ENCODE data around the gene TAX1BP3.

- TF ChIP-seq FOXM1 (IDR thresholded peaks at IDR 0.05; ENCODE audit: borderline replicate concordance, low read depth): no peak
- TF ChIP-seq CEBPB (IDR thresholded peaks at IDR 0.05): no peak
- TF ChIP-seq CREB1 (IDR thresholded peaks at IDR 0.05; ENCODE audit: low read depth): no peak
- no peak for TF ChIP-seq TCF12 (IDR thresholded peaks at IDR 0.05; ENCODE audit: low read depth)
- no peak for TF ChIP-seq TAF1 (IDR thresholded peaks at IDR 0.05; ENCODE audit: low read depth)
- TF ChIP-seq EGR1 (IDR thresholded peaks at IDR 0.05): no peak
- no peak for TF ChIP-seq NFIC (IDR thresholded peaks at IDR 0.05)
- TF ChIP-seq MAX (IDR thresholded peaks at IDR 0.05): no peak
- no peak for TF ChIP-seq REST (IDR thresholded peaks at IDR 0.05; ENCODE audit: low read depth)
- TF ChIP-seq USF1 (IDR thresholded peaks at IDR 0.05): no peak
Observed at GRCh38 chr17:3621146-3621720, 47.1 kb downstream of the TAX1BP3 start.
